22Rv1 (cell line): Measurements from ENCODE around the gene SLC44A5.
A peak's percentile ranks its signal among the peaks of the same experiment; 100 is the strongest.

Source experiments
- H3K27ac ChIP-seq: fragments of 450-650 bp; 2 replicates; pipeline ENCODE4 v1.5.1; 2017
- ZFX ChIP-seq: fragments of 450-650 bp; IDR thresholded peaks from 2 replicates; pipeline ENCODE4 v1.6.1; 2017; ENCODE audit warnings: antibody characterized with exemption, borderline replicate concordance
- TF ChIP-seq, protein P1 (sequence below): fragments of 450-650 bp; IDR thresholded peaks from 2 replicates; pipeline ENCODE4 v1.5.1; 2017; ENCODE audit warnings: mild to moderate bottlenecking

The SLC44A5 gene

DNA sequence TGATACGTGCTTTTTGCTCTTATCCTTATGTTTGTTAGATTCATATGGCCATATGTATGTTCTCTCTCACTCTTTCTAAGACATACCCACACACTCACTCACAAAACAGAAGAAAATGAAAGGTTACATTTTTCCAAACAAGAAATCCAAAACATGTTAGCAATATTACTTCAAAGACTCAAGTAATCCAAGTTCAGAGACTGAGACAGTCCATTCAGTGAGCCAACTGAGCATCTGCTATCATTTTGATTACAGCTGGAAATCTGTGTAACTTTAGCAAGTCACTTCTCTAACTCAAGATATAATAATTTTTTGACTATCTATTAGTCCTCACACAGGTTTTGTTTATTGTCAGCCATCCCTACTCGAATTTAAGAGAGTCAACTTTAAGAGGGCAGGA is 257.9 kb downstream of the SLC44A5 start:
- no peak overlapping the region for H3K27ac ChIP-seq
- TF ChIP-seq, protein P1, sequence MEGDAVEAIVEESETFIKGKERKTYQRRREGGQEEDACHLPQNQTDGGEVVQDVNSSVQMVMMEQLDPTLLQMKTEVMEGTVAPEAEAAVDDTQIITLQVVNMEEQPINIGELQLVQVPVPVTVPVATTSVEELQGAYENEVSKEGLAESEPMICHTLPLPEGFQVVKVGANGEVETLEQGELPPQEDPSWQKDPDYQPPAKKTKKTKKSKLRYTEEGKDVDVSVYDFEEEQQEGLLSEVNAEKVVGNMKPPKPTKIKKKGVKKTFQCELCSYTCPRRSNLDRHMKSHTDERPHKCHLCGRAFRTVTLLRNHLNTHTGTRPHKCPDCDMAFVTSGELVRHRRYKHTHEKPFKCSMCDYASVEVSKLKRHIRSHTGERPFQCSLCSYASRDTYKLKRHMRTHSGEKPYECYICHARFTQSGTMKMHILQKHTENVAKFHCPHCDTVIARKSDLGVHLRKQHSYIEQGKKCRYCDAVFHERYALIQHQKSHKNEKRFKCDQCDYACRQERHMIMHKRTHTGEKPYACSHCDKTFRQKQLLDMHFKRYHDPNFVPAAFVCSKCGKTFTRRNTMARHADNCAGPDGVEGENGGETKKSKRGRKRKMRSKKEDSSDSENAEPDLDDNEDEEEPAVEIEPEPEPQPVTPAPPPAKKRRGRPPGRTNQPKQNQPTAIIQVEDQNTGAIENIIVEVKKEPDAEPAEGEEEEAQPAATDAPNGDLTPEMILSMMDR: no peak
- no peak for TF ChIP-seq ZFX

DNA sequence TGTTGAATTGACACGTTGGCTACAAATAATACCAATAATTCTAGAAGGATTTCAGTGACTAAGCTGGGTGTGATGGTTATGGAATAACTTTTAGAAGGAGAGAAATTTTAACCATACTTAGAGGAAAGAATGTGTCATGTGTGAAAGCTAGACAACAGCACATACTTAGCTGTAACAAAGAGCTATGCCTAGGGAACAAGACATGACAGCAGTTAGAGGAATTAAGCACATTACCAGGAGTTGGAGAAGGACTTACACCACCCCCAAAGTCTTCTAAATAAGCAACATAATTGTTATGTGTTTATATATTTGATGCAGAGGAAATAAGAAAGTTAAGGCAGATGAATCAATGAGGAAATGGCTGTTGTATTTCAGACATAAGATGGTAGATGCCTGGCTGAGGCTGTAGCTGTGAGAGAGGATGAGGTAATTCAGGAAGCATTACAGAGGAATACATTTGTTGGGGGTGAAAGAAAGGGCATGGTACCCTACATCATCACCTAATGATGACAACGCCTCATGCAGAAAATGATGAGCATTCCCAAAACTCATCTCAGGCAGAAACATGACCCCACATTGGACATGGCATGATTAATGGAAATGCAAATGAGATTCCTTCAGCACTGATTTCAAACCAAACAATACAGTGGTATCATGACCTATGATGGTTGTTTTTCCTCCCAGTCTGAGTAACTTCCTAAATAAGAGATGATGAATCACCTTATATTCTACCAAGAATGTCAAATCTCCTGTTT is 265.2 kb downstream of the SLC44A5 start:
- no peak for TF ChIP-seq ZFX
- TF ChIP-seq, protein P1: no peak
- no peak overlapping the region for H3K27ac ChIP-seq

DNA sequence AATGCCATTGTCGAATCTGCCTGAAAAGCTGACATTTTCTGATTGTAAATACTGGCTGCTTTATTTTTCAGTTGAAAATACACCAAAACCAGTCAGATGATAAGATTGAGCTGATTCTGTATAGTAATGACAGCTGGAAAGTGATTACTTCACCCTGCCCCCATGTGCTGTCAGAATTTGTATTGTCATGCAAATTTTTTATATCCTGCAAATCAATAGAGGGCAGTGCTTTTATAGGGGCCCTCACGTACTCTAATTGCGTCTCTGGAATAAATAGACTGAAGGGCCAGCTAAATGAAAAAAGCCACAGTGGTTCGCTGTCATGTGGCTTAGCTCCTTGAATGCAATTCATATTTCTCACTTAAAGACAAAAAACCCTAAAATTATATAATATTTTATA is 268.1 kb downstream of the SLC44A5 start:
- H3K27ac ChIP-seq: no peak overlapping the region
- TF ChIP-seq ZFX: no peak
- TF ChIP-seq, protein P1: 0 out of 2 replicates have a peak, but pooled peaks have one; percentile 3

DNA sequence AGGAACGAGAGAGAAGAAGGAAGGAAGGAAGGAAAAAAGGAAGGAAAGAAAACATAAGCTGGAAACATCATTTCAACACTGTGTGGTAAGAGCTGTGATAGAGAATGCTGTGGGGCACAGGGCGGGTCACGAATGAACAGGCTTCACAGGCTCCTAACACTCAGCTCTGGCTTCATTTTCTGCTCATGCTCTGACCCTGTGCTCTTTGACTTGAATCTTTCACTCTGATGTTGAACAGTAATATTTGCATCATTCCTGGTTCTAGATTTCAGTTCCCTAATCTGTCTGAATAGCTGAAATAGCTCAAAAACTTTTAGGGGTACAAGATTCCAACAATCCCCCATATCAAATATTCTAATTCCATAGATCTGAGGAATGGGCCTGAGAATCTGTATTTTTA is 269.4 kb downstream of the SLC44A5 start:
- TF ChIP-seq ZFX: no peak
- TF ChIP-seq, protein P1: no peak
- H3K27ac ChIP-seq: no peak overlapping the region

DNA sequence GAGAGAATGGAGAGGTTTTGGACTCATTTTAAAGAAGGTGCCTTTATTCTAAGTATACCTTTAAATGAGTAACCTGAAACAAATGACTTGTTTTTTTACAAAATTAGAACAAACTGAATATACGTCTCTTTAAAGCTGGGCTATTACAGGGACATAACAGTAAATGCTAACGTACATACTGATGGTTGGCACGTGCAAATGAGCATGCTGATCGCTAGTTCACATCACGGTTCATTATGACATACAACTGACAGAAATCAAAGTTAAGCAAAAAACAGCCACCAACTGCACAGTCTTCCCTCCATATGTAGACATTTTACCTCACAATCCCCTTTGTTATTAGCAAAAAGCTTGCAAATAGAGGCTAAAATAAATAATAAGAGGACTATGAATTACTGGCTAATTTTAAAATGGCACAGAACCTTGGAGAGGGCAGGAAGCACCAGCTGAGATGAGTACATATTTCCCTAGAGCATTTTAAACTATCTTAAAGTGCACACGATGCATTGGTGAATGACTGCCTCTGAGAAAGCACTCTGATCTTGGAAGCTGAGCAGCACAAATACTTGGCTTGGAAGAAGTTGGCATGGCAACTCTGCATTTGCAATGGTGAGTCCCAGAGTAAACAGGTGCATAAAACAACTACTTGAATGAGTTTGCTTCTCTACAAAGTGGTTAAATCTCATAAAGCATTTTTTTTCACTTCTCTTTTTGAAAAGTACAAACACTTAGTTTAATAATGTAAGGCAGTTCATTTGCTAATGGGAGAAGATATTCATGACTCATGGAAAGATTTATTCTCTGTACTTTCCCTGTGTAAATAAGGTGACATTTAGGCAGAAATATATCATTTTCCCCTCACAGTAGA is 272.1 kb downstream of the SLC44A5 start:
- TF ChIP-seq, protein P1: no peak
- TF ChIP-seq ZFX: no peak
- H3K27ac ChIP-seq: no peak overlapping the region

DNA sequence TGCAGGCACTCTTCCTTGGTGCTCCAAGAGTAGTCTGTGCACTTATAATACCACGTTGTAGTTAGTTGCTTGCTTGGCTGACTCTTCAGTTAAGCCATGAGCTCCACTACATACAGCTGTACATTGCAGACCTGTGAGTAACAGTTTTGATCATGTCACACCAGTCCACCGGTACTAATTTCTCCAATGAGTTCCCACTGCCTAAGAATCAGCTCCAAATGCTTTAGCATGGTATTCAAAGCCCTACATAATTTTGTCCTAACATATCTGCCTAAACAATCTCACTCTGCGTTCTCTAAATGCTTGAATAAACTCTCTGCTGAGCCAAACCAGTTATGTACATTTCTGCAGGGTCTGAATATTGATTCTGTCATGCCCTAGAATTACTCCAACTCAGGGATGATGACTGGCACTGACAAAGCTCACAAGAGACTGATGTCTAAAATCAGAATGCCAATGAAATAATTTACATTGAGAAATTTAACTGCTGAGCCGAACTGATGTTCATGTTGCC is 276.0 kb downstream of the SLC44A5 start:
- no peak for TF ChIP-seq ZFX
- TF ChIP-seq, protein P1: no peak

DNA sequence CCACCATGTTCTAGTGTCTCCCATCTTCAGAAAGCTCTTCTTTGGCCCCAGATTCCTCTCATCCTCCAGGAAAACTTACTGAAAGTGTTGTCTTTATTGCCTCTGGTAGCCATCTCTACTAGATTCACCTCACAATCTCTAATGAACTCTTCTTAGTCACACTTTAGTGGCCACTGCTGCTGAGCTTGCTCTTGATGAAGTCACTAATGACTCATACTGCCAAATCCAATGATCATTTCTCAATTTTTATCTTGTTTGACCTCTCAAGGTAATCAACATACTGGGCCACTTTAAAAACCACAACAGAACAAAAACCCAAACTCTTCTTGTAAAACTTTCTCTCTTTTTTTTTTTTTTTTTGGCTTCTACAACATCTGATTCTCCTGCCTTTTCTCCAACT is 280.3 kb downstream of the SLC44A5 start:
- no peak overlapping the region for H3K27ac ChIP-seq
- TF ChIP-seq, protein P1: no peak
- TF ChIP-seq ZFX: no peak

More for the DNA sequence above, 276.0 kb downstream of the SLC44A5 start:
- H3K27ac ChIP-seq: no peak overlapping the region
